IPS-NIHi7 (cell line): ENCODE measurements around the gene TLX3.
"Not testable (repeated sequence)": the region's sequence is repeated elsewhere in the genome, so short reads cannot be mapped to it uniquely, and the experiment has no call there.

Source experiments
- DNase-seq: peaks from one replicate; pipeline ENCODE4 v3.0.0; 2012; ENCODE audit warnings: mixed read lengths; ENCODE audit errors: extremely low spot score

The TLX3 gene

GRCh38 chr5:171323806-171324632, 15.0 kb downstream of the TLX3 start:
- no peak for DNase-seq

- DNase-seq: no peak
These were observed 21.0 kb downstream of the TLX3 start for GRCh38 chr5:171330021-171330420.

DNA sequence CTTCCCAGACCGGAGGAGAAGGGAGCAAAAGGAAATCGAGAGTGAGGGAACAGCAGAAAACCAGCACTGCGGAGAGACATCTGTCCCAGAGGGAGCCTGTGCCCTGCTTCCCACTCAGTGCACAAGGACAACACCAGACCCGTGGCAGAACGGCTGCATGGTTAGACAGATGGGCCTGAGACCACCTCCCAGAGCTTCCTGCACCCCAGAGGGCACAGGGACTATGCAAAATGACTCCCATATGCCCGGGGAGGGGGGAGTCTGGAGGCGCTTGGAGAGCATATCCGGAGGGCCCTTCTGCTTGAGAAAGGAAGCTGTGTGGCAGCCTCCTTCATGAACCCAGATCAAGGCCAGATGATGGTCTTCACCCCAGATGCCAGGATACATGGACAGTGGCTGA, 26.6 kb downstream of the TLX3 start:
- no peak for DNase-seq

- DNase-seq: peak; percentile 56
These were observed 27.6 kb downstream of the TLX3 start for GRCh38 chr5:171336521-171337209.

GRCh38 chr5:171337210-171337569, 28.1 kb downstream of the TLX3 start:
- no peak for DNase-seq

GRCh38 chr5:171340042-171340441, 31.0 kb downstream of the TLX3 start:
- no peak for DNase-seq

DNA sequence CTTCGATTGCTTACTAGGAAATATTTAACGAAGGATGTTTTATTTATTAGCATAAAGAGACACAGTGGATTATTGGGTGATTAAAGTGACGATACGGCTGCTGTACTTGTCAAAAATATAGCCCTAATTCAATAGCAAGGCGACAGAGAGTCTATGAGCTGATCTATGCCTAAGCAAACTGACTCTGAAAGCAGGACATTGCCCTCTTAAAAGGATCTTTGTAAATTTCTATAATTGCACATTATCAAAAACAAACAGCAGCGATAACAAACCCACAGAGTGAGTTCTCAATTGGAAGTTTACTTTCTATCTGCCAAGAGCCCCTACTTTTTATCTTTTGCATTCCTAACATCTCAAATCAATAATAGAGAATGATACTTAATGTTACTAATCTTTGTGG, 31.4 kb downstream of the TLX3 start:
- no peak for DNase-seq

GRCh38 chr5:171342362-171343111, 33.5 kb downstream of the TLX3 start:
- DNase-seq: peak; percentile 71

- DNase-seq: no peak
These were observed 36.0 kb downstream of the TLX3 start for GRCh38 chr5:171344936-171345608.

DNA sequence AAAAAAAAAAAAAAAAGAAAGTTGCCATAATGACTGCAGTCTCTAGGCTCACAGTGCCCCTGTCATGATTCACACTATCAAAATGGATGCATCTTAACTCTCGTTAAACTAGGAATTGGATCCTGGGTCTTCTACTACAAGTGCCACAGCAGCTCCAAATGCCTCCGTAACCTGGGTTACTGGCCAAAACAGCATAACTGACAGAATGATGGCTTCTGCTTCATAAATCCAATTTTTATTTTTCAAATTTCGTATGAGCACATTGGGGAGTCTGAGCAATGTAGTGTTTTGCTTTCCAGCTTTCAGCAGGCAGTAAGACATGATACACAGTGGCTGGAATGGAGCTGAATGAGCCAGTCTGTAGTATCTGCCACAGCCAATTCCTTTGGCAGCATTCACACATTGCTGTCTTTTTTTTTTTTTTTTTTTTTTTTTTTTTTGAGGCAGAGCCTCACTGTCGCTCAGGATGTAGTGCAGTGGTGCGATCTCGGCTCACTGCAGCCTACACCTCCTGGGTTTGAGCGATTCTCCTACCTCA, 42.6 kb downstream of the TLX3 start:
- DNase-seq: no peak

DNA sequence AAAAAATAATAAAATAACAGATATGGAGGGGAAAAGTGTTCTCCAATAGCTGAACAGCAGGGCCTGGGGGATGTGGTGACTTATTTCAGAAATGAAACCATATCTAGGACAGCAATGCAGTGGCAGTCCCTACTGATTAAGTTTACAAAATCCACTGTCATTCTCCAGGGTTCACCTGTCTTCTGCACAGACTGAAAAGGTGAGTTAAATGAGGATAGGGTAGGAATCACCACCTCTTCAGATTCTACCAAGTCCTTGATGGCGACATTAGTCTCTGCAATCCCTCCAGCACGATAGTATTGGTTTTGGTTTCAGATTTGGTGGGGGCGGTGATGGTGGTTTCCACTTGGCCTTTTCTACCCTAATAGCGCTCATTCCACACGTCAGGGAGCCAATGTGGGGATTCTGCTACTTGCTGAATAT, 46.3 kb downstream of the TLX3 start:
- DNase-seq: no peak

DNA sequence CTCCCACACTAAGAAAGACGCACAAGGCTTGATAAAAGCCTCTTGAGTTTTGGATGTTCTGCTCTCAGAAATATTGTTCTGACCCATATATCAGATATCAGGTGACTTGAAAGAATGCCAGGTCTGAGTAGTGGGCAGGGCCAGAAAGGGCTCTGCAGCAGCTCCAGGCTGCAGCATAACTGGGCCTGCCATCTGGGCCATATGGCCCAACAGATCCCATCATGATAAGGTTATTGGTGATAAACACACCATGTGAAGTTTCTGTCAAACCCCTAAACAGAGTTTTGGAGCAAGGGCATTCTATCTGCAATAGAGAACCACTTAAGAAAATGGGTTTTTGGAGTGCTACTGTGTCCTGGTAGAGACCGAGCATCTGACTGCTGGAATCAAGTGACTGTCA, 48.8 kb downstream of the TLX3 start:
- DNase-seq: no peak

DNA sequence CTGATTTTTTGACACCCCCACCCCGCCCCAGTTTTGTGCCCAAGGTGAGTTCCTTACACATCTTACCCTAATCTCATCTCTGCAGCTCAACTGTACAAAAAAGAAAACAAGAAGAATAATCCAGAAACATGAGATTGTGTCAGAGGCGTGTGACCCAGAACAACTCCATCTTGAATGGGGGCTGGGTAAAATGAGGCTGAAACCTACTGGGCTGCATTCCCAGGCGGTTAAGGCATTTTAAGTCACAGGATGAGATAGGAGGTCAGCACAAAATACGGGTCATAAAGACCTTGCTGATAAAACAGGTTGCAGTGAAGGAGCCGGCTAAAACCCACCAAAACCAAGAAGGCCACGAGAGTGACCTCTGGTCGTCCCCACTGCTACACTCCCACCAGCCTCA, 52.1 kb downstream of the TLX3 start:
- not testable (repeated sequence) for DNase-seq
